Neural progenitor cell (in vitro differentiated cells): ENCODE data around the gene UNC13D. TPM values are rescaled to one million over a fixed set of nuclear protein-coding genes. Genes with fewer than 3 reads are reported as not detected.

Experiments used
- DNase-seq: peaks from one replicate; pipeline ENCODE4 v3.0.0-alpha.2; 2016; ENCODE audit warnings: low spot score
- H2AFZ ChIP-seq: fragments of 200-600 bp; sonication (generic); replicated peaks from 2 replicates; pipeline ENCODE4 v1.6.1; 2016; ENCODE audit warnings: antibody characterized with exemption
- H3F3A ChIP-seq: fragments of 200-600 bp; sonication (generic); 2 replicates; pipeline ENCODE4 v1.6.1; 2016; ENCODE audit warnings: antibody characterized with exemption, low read depth
- H3K27ac ChIP-seq: fragments of 200-600 bp; sonication (generic); 2 replicates; pipeline ENCODE4 v1.5.1; 2016; ENCODE audit warnings: mild to moderate bottlenecking
- H3K27me3 ChIP-seq: fragments of 200-600 bp; sonication (generic); 2 replicates; pipeline ENCODE4 v1.6.1; 2016; ENCODE audit warnings: mild to moderate bottlenecking, moderate library complexity
- H3K36me3 ChIP-seq: fragments of 200-600 bp; sonication (generic); 2 replicates; pipeline ENCODE4 v1.5.1; 2016
- H3K4me1 ChIP-seq: fragments of 200-600 bp; sonication (generic); 2 replicates; pipeline ENCODE4 v1.6.1; 2016; ENCODE audit warnings: mixed run types
- H3K4me2 ChIP-seq: fragments of 200-600 bp; sonication (generic); 2 replicates; pipeline ENCODE4 v1.6.1; 2016
- H3K4me3 ChIP-seq: fragments of 200-600 bp; sonication (generic); 2 replicates; pipeline ENCODE4 v1.5.1; 2016
- H3K79me2 ChIP-seq: fragments of 200-600 bp; sonication (generic); 2 replicates; pipeline ENCODE4 v1.6.1; 2016; ENCODE audit warnings: low read depth
- H3K9ac ChIP-seq: fragments of 200-600 bp; sonication (generic); 2 replicates; pipeline ENCODE4 v1.6.1; 2016
- H3K9me3 ChIP-seq: fragments of 200-600 bp; sonication (generic); 2 replicates; pipeline ENCODE4 v1.5.1; 2016; ENCODE audit warnings: low read depth
- H4K20me1 ChIP-seq: fragments of 200-600 bp; sonication (generic); 2 replicates; pipeline ENCODE4 v1.6.1; 2016; ENCODE audit warnings: low read depth
- H3K27ac Mint-ChIP-seq: 3 replicates; pipeline ENCODE4 v1.8.0; 2021; ENCODE audit warnings: mixed read lengths
- H3K27me3 Mint-ChIP-seq: 2 replicates; pipeline ENCODE4 v1.8.0; 2022; ENCODE audit warnings: low read depth, mild to moderate bottlenecking, inconsistent platforms, moderate library complexity, mixed read lengths; ENCODE audit not compliant: insufficient read depth
- H3K36me3 Mint-ChIP-seq: 3 replicates; pipeline ENCODE4 v1.8.0; 2021; ENCODE audit warnings: mixed read lengths
- H3K4me1 Mint-ChIP-seq: 3 replicates; pipeline ENCODE4 v1.8.0; 2021; ENCODE audit warnings: mixed read lengths
- H3K4me3 Mint-ChIP-seq: 3 replicates; pipeline ENCODE4 v1.8.0; 2021; ENCODE audit warnings: mild to moderate bottlenecking, moderate library complexity, mixed read lengths
- H3K9me3 Mint-ChIP-seq: 3 replicates; pipeline ENCODE4 v1.8.0; 2020; ENCODE audit warnings: mixed read lengths
- CTCF ChIP-seq: fragments of 200-600 bp; sonication (generic); IDR thresholded peaks from 2 replicates; pipeline ENCODE4 v1.5.1; 2017; ENCODE audit warnings: antibody characterized with exemption, mild to moderate bottlenecking
- EZH2 ChIP-seq: fragments of 200-600 bp; sonication (generic); IDR thresholded peaks from 2 replicates; pipeline ENCODE4 v1.6.1; 2017; ENCODE audit warnings: antibody characterized with exemption, mild to moderate bottlenecking, moderate library complexity
- EZH2phosphoT487 ChIP-seq: fragments of 200-600 bp; sonication (generic); IDR thresholded peaks from 2 replicates; pipeline ENCODE4 v1.6.1; 2017; ENCODE audit warnings: antibody characterized with exemption
- microRNA-seq: library from miRNA; unstranded; fragments of <30 nt; microRNA quantifications from one replicate; pipeline ENCODE4, GENCODE V29; 2016
- total RNA-seq: library from RNA; depleted of rRNA; stranded (reverse); fragments of >200 nt; gene quantifications from 2 replicates; pipeline ENCODE4 v1.2.3, GENCODE V29; 2015; ENCODE audit warnings: low replicate concordance

The UNC13D gene
- total RNA-seq, 1 donor from 2014 or later = 0.09 TPM

- Mint-ChIP-seq H3K27ac (no peak overlapping the region), H3K27me3 (peaks cover 7% of the 10 kb centered on the region), H3K9me3 (peaks cover 2% of the 10 kb centered on the region), H3K4me1 (peaks cover 24% of the 10 kb centered on the region), H3K4me3 (peak overlapping the region; percentile 100), H3K36me3 (peaks cover 29% of the 10 kb centered on the region)
- no peak overlapping the region for H3K9ac ChIP-seq
- TF ChIP-seq CTCF (no peak), EZH2phosphoT487 (no peak), EZH2 (no peak)
- H3K9me3 ChIP-seq = no peaks in the 10 kb centered on the region
- peaks cover 64% of the 10 kb centered on the region for H3F3A ChIP-seq
- H4K20me1 ChIP-seq = peaks cover 48% of the 10 kb centered on the region
- H3K4me3 ChIP-seq = peak overlapping the region; percentile 99
- peaks cover 31% of the 10 kb centered on the region for H3K79me2 ChIP-seq
- H3K36me3 ChIP-seq = peaks cover 16% of the 10 kb centered on the region
- no peak overlapping the region for H2AFZ ChIP-seq
- H3K4me2 ChIP-seq = peak overlapping the region; percentile 100
- H3K27me3 ChIP-seq = no peaks in the 10 kb centered on the region
- H3K27ac ChIP-seq = no peak overlapping the region
- DNase-seq = no peak
- peaks cover 17% of the 10 kb centered on the region for H3K4me1 ChIP-seq
These were observed 66.8 kb downstream of the UNC13D start for GRCh38 chr17:75777296-75777922.

Small RNA genes lying within 50 kb of the gene (microRNA-seq; reads per million reads assigned to microRNA genes)
- gene MIR4738 = not detected

Other genes with a start within 250 kb of the UNC13D start
- not detected in 2 replicates for gene SMIM5, start 211.0 kb downstream of the UNC13D start, total RNA-seq
- gene RECQL5, start 177.2 kb downstream of the UNC13D start, total RNA-seq = 22.7 and 27.3 TPM in 2 replicates
- 72.9 and 75.8 TPM in 2 replicates for gene SAP30BP, start 177.1 kb downstream of the UNC13D start, total RNA-seq
- 1.1 TPM in 1 of 2 replicates, not detected in the other for gene ITGB4, start 122.9 kb downstream of the UNC13D start, total RNA-seq
- gene GALK1, start 79.2 kb downstream of the UNC13D start, total RNA-seq = 6.5 and 27.3 TPM in 2 replicates
- gene UNK, start 59.6 kb downstream of the UNC13D start, total RNA-seq = 38.5 and 43.0 TPM in 2 replicates
- 20.9 and 23.8 TPM in 2 replicates for gene WBP2, start 10.9 kb upstream of the UNC13D start, total RNA-seq
- 0.90 and 1.3 TPM in 2 replicates for gene TRIM47, start 34.2 kb upstream of the UNC13D start, total RNA-seq
- gene TRIM65, start 52.5 kb upstream of the UNC13D start, total RNA-seq = 17.2 and 36.3 TPM in 2 replicates
- gene MRPL38, start 60.5 kb upstream of the UNC13D start, total RNA-seq = 26.8 and 57.4 TPM in 2 replicates
- gene FBF1, start 96.6 kb upstream of the UNC13D start, total RNA-seq = 11.2 and 31.4 TPM in 2 replicates
- gene ACOX1, start 134.8 kb upstream of the UNC13D start, total RNA-seq = 9.7 and 12.2 TPM in 2 replicates
- 5.9 and 9.4 TPM in 2 replicates for gene TEN1, start 134.8 kb upstream of the UNC13D start, total RNA-seq
- gene CDK3, start 156.5 kb upstream of the UNC13D start, total RNA-seq = 3.0 and 6.8 TPM in 2 replicates
- not detected in 2 replicates for gene EVPL, start 182.9 kb upstream of the UNC13D start, total RNA-seq
- gene SRP68, start 228.1 kb upstream of the UNC13D start, total RNA-seq = 31.7 and 32.8 TPM in 2 replicates
- not detected in 2 replicates for gene GALR2, start 230.4 kb upstream of the UNC13D start, total RNA-seq
- not detected in 2 replicates for gene ZACN, start 234.8 kb upstream of the UNC13D start, total RNA-seq